ENCODE results near the gene WNT11. TPM values are rescaled to one million over a fixed set of nuclear protein-coding genes. Genes with fewer than 3 reads are reported as not detected.

Gene WNT11
- total RNA-seq, 1 donor from 2014 or later, result 4.1 TPM

GRCh38 chr11:76181371-76181770, 24.9 kb downstream of the WNT11 start:
- no peak for TF ChIP-seq CTCF (IDR thresholded peaks at IDR 0.05)
- DNase-seq (ENCODE audit: extremely low spot score, unreplicated experiment), result no peak
- Mint-ChIP-seq H3K4me3 (ENCODE audit: unreplicated experiment) (no peak overlapping the region), H3K27me3 (ENCODE audit: unreplicated experiment) (no peaks in the 10 kb centered on the region), H3K4me1 (ENCODE audit: unreplicated experiment) (peaks cover 25% of the 10 kb centered on the region), H3K36me3 (ENCODE audit: unreplicated experiment) (no peaks in the 10 kb centered on the region), H3K27ac (ENCODE audit: unreplicated experiment) (no peak overlapping the region), H3K9me3 (ENCODE audit: unreplicated experiment) (no peaks in the 10 kb centered on the region)

DNA sequence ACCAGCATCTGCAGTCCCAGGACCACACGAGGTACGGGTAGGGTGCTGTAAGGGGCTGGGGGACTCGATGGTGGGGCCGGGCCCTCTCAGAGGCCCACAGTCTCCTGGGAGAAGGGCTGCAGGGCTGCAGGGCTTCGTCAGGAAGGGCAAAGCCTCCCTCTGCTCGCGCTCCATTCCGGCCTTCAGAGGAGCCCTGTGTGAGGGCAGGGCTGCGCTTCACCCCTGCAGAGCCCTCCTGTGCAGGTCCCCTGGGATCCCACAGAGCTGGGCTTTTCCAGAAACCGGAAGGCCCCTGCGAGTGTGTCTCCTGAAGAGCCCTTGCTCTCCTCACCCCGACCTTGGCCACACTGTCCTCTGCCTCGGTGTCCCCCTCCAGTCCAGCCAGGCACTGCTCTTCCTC, 27.2 kb downstream of the WNT11 start:
- peaks cover 5% of the 10 kb centered on the region for H3K4me1 Mint-ChIP-seq (ENCODE audit: unreplicated experiment)
- H3K9me3 Mint-ChIP-seq (ENCODE audit: unreplicated experiment), result no peaks in the 10 kb centered on the region
- no peak for DNase-seq (ENCODE audit: extremely low spot score, unreplicated experiment)
- no peak overlapping the region for H3K4me3 Mint-ChIP-seq (ENCODE audit: unreplicated experiment)
- no peak overlapping the region for H3K27ac Mint-ChIP-seq (ENCODE audit: unreplicated experiment)
- no peak for TF ChIP-seq CTCF (IDR thresholded peaks at IDR 0.05)
- no peaks in the 10 kb centered on the region for H3K36me3 Mint-ChIP-seq (ENCODE audit: unreplicated experiment)
- no peaks in the 10 kb centered on the region for H3K27me3 Mint-ChIP-seq (ENCODE audit: unreplicated experiment)

DNA sequence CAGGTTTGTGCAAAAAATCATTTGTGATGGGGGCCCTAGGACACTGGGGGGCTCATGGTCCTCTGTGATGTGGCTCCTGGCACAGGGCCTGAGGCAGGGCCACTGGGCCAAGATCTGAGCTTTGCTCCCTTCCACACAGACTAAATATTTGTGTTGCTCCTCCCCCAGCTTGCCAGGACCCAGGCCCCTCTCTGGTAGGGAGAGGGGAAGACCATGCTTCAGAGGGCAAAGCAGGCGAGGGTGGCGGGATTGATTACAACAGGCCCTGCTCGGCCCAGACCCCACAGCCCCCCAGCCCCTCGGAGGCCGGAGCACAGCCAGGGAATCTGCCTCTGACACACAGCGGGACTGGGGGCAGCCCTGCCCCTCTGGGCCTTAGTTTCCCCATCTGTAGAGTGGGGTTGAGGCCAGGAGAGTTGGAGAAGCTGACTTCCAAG, 29.0 kb downstream of the WNT11 start:
- H3K9me3 Mint-ChIP-seq (ENCODE audit: unreplicated experiment), result no peaks in the 10 kb centered on the region
- H3K27ac Mint-ChIP-seq (ENCODE audit: unreplicated experiment), result no peak overlapping the region
- TF ChIP-seq CTCF (IDR thresholded peaks at IDR 0.05), result no peak
- no peak for DNase-seq (ENCODE audit: extremely low spot score, unreplicated experiment)
- peaks cover 3% of the 10 kb centered on the region for H3K4me1 Mint-ChIP-seq (ENCODE audit: unreplicated experiment)
- no peaks in the 10 kb centered on the region for H3K36me3 Mint-ChIP-seq (ENCODE audit: unreplicated experiment)
- no peak overlapping the region for H3K4me3 Mint-ChIP-seq (ENCODE audit: unreplicated experiment)
- no peaks in the 10 kb centered on the region for H3K27me3 Mint-ChIP-seq (ENCODE audit: unreplicated experiment)

DNA sequence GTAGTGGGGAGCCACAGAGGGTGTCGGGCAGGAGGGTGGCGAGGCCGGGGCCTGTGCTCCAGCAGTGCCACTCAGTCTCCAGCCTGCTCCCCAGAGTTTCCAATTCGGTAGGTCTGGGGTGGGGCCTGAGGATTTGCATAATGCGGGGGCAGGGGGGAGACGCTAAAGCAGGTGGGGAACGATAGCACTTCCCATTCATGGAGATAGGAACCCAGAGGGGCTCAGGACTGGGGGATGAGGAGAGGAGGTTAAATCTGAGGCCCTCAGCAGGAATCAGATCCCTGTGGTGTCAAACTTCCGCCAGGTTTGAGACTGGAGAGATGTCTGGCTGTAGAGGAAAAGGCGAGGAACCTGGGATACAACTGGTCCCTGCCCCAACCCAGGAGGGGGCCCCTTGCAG, 29.8 kb downstream of the WNT11 start:
- Mint-ChIP-seq H3K27ac (ENCODE audit: unreplicated experiment) (no peak overlapping the region), H3K27me3 (ENCODE audit: unreplicated experiment) (no peaks in the 10 kb centered on the region), H3K4me1 (ENCODE audit: unreplicated experiment) (peaks cover 5% of the 10 kb centered on the region), H3K9me3 (ENCODE audit: unreplicated experiment) (no peaks in the 10 kb centered on the region), H3K36me3 (ENCODE audit: unreplicated experiment) (no peaks in the 10 kb centered on the region), H3K4me3 (ENCODE audit: unreplicated experiment) (no peak overlapping the region)
- DNase-seq (ENCODE audit: extremely low spot score, unreplicated experiment), result no peak
- TF ChIP-seq CTCF (IDR thresholded peaks at IDR 0.05), result no peak

DNA sequence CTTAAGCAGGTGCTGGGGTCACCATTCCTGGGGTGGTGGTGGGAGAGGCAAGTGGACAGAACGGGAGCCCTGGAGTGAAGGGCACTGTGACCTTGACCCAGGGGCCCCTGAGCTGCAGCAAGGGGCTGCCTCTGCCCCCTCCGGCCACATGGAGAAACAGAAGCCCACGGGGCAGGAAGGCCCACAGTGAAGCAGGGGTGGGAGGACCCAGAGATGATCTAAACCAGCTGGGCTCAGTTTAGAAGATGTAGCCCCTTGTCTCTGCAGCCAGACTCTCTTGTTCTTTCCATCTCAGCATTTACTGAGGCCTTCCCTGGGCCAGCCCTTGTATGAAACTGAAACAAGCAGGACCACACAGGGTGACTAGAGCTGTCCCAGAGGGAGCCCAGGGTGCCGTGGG, 30.5 kb downstream of the WNT11 start:
- Mint-ChIP-seq H3K4me1 (ENCODE audit: unreplicated experiment) (peaks cover 5% of the 10 kb centered on the region), H3K27me3 (ENCODE audit: unreplicated experiment) (no peaks in the 10 kb centered on the region), H3K9me3 (ENCODE audit: unreplicated experiment) (no peaks in the 10 kb centered on the region), H3K36me3 (ENCODE audit: unreplicated experiment) (no peaks in the 10 kb centered on the region), H3K27ac (ENCODE audit: unreplicated experiment) (no peak overlapping the region), H3K4me3 (ENCODE audit: unreplicated experiment) (no peak overlapping the region)
- no peak for TF ChIP-seq CTCF (IDR thresholded peaks at IDR 0.05)
- DNase-seq (ENCODE audit: extremely low spot score, unreplicated experiment), result no peak
